HG02870 (cell line): ENCODE measurements around the gene PNCK.
"Not testable (repeated sequence)": the region's sequence is repeated elsewhere in the genome, so short reads cannot be mapped to it uniquely, and the experiment has no call there.

Experiments used
- ATAC-seq: cut with Tn5 transposase; IDR thresholded peaks from one replicate; pipeline ENCODE4 v1.9.1; 2021; ENCODE audit warnings: mild to moderate bottlenecking, moderate library complexity; ENCODE audit not compliant: unreplicated experiment

PNCK gene

DNA sequence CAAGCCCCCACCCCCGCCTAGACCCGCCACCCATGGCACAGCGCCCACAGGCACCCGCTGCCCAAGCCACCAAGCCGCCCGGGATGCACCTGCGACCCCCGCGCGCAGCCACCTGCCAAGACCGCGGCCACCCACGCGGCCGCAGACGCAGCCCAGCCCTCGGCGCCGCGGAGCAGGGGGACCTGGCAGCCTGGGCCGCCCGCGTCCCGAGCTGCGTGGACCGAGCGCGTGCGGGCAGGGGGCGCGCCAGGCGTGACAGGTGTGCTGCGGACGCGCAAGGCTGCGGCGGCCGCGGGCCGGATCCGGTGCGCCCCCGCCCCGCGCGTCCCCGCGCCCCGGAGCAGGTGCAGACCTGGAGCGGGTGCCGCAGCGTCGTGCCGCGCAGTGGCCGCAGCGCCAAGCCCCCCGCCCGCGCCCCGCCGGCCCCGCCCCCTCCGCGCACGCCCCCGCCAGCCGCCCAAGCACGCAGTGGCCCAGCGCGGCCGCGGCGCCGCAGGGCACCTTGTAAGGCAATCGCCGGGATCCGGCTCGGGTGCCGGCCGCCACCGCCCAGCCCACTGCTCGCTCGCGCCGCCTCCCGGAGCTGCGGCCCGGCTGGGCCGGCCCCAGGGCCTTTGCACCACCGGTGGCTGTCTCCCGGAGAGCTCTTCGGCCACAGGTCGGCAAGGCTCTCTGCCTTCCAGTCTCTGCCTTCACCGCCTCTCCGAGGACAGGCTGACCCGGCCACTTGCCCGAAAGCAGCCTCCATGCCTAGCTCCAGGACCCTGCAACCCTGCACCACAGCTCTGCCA is at the start of gene PNCK:
TSS of gene PNCK (minus strand) at position 386 of the 791 bp plus-strand sequence. CDS start 737 bp downstream, outside the sequence.
- no peak for ATAC-seq

GRCh38 chrX:153722704-153723350 is 49.2 kb upstream of the PNCK start:
- ATAC-seq = no peak

DNA sequence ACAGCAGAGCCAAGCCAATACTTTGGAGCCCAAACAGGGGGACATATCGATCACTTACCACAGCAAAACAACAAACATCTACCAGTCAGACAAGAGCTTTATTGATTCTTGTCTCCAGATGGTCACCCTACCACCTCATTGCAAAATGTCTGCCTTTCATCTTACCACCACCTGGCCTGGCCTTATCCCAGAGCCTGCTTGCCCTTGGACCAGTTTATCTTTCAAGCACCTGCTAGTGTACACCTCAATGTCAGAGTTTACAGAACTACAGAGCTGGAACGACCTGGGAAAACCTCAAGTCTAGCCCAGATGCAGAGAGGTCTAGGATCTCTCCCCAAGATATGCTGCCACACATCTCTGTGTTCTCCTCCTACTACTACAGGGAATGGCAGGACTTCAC is 46.1 kb upstream of the PNCK start:
- ATAC-seq = no peak

GRCh38 chrX:153719238-153719637 is 45.6 kb upstream of the PNCK start:
- ATAC-seq = no peak

- ATAC-seq = no peak
Observed at GRCh38 chrX:153717445-153717844, 43.8 kb upstream of the PNCK start.

- ATAC-seq = no peak
Observed at GRCh38 chrX:153714256-153714655, 40.6 kb upstream of the PNCK start.

DNA sequence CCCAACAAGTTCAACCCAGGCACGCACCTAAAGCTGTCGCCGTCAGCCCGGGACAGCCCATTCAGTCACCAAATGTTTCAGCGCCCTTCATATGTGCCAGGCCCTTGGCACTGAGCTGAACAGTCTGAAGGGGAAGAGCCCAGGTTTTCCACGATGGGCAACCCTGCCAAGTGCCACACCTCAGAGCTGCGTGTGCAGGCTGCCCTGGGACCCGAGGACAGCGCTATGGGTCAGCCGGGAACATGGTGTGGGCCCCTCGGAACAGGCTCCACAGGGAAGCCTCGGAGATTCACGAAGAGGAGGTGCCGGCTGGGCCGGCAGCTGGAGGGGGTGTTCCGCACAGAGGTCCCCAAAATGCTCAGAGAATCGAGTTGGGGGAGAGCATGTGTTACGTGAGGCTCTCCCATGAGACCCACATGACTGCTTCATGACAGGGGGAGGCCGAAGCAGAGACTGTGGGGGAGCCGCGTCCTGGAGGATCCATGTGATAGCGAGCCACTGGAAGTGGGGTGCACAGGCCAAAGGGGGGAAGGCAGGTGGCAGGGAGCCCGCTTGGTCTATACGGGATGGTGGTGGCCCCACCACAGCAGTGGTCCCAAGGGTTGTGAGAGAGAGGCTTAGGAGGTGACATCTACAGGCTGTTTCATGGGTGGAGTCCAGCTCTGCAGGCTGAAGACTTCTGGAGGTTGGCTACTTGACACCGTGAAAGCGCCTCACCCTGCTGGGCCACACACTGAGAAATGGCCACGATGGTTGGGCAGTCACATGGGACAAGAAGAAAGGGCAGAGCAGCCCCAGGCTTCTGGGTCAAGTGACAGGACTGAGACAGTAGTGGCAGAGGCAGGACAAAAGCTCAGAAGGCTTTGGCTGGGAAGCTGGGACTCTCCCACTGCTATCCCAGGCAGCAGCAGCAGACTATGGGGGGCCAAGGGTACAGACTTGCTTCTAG is 36.4 kb upstream of the PNCK start:
- no peak for ATAC-seq

DNA sequence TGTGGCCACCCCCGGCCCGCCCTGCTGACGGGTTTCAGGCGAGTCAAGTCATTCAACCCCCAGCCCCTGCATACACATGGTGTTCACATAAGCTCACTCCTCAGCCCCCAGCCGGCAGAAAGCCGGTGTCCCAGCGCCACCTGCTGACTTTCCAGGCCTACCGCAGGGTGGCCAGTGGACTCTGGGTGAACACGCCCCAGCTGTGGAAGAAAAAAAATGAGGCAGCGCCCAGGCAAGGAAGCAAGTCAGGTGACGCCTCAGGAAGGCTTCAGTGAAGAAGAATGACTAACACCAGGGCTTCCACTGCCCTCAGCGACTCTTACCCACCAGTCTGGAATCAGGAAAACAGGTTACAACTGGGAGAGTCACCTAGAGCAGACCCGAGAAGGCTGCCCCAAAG is 34.8 kb upstream of the PNCK start:
- ATAC-seq = no peak

DNA sequence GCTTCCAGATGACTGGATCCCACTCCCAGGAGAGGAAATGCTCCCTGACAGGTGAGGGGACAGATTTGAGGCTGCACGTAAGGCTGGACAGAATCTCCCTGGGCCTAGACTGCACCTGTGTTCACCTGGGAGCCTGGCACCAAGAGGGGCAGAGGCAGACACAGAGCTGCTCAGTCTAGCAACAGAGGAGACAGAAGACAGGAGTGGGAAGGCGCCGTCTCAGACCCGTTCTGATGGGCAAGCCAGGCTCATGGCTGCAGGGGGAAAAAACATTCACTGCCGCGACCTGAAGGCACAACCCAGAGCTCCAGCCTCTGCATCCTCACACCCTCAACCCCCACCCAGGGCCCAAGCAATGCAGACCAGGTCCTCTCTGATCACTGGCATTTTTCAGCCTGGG is 33.8 kb upstream of the PNCK start:
- ATAC-seq = no peak

DNA sequence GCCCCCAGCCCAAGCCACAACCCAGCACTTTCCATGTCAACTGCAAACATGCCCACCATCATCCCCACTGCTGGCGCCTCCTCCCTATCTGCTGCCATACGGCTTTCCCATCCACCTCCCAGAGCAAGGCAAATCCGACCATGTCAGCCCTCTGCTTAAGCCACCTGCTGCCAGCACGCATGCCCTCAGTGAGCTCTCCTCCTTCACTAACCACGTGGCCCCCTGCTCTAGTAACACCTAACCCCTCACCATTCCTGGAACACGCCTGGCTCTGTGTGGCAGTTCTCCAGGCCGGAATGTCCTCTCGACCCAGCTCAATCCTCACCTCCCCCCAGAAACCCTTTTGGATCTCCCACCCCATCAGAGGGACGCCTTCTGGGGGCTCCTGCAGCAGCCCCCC is 33.2 kb upstream of the PNCK start:
- no peak for ATAC-seq

- ATAC-seq = not testable (repeated sequence)
Observed at GRCh38 chrX:153705403-153706060, 31.9 kb upstream of the PNCK start.

- not testable (repeated sequence) for ATAC-seq
Observed at GRCh38 chrX:153704631-153705402, 31.2 kb upstream of the PNCK start.

DNA sequence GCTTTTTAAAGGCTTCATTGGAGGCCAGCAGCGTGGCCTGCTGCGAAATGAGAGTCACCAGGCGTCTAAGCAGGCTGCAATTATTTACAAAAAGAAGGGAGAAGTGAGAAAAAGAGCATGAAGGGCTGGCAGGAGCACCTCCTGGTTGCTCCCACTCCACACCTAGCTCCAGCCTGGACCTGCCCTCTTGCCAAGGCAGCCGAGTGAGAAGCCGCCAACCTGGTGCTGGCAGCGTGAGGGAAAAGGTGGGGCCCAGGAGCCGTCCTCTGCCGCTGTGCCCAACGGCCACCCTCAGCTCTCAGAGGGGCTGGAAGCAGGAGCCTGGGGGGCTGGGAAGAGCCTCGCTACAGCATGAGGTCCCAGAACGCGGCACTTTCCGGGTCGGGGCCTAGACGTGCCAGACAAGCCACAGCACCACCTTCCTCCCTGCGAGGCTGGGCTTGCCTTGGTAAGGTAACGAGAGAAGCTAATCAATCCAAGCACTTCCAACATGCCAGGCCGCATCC is 30.5 kb upstream of the PNCK start:
- ATAC-seq = no peak

GRCh38 chrX:153703036-153703370 is 29.4 kb upstream of the PNCK start:
- no peak for ATAC-seq

- ATAC-seq = no peak
Observed at GRCh38 chrX:153702336-153703035, 28.9 kb upstream of the PNCK start.

GRCh38 chrX:153701706-153702105 is 28.1 kb upstream of the PNCK start:
- ATAC-seq = no peak

DNA sequence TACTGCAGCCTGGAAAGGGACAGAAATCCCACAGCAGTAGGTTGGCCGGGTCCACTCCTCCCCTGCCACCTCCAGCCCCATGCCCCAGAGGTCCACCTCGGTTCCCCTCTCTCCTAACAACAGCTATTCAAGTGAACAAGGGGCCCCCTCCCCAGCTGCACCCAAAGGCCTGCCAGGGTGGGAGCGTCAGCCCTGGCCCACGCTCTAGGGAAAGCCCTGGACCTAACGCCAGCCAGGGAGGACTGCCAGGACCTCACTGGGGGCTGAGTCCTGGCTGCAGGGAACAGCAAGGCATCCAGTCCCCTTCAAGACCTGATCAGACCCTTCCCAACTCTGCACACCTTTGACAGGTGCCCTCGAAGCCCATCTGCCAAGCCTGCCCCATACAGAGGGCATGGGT is 27.4 kb upstream of the PNCK start:
- ATAC-seq = no peak

- ATAC-seq = no peak
Observed at GRCh38 chrX:153700376-153700945, 26.8 kb upstream of the PNCK start.

GRCh38 chrX:153699784-153700371 is 26.3 kb upstream of the PNCK start:
- not testable (repeated sequence) for ATAC-seq
